Measurements from ENCODE around the gene NOL12.

Gene NOL12

DNA sequence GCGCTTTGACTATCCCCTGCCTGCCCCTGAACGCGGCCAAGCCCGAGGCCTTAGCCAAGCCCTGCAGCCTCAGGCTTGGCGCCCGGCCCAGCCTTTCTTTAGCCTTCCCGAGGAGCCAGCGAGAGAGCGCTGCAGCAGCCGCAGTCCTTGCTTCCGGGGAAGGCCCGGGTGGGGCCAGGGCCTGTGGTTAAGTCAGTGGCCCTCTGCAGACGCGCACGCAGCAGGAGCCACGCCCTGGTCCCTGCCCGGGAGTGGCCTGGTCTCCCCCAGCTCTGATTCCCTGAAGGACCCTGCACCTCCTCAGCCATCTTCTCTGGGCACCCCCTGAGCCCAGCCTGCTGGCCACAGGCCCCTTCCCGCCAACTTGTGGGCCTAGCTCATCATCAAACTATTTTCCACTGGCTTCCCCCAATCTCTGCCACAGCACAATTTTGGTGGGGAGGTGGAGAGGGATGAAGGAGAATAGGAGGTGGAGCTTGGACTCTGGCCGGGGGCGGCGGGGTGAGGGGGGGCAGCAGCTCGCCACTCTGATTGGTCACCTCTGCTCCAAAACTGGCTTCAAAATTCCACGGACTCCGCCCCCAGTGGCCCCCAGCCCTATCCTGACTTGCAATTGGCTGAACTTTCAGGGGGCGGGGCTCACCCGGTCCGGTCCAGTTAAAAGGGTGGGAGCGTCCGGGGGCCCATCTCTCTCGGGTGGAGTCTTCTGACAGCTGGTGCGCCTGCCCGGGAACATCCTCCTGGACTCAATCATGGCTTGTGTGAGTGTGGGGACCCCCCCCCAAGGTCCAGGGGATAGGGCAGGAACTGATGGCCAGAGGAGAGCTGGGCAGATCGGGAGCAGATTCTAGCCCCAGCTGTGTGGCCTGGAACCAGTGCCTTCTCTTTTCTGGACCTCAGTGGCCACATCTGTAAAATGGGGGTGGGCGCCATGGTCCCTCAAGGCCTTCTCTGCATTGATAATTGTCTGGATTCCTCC lies 10.9 kb upstream of the NOL12 start, which contains the start of gene LGALS1 (continued):
- TF ChIP-seq ZNF114 (tag by site-specific recombination; IDR thresholded peaks at IDR 0.05): no peak
- no peak for TF ChIP-seq TRIM28 (IDR thresholded peaks at IDR 0.05; ENCODE audit: borderline replicate concordance, low read length)
- TF ChIP-seq ZNF670 (tag by site-specific recombination; IDR thresholded peaks at IDR 0.05; ENCODE audit: low read depth): no peak
- TF ChIP-seq ZNF48 (tag by site-specific recombination; IDR thresholded peaks at IDR 0.05): no peak
- peak; percentile 76 for TF ChIP-seq SP7 (tag by site-specific recombination; IDR thresholded peaks at IDR 0.05)
- no peak for TF ChIP-seq REPIN1 (tag by site-specific recombination; IDR thresholded peaks at IDR 0.05; ENCODE audit: low read depth)
- TF ChIP-seq ZNF274 (IDR thresholded peaks at IDR 0.05; ENCODE audit: low read length): no peak
- TF ChIP-seq ZNF274 (tag by site-specific recombination; IDR thresholded peaks at IDR 0.05; ENCODE audit: borderline replicate concordance): no peak
- TF ChIP-seq MZF1 (tag by site-specific recombination; IDR thresholded peaks at IDR 0.05; ENCODE audit: borderline replicate concordance): no peak
- no peak for TF ChIP-seq ZNF18 (tag by site-specific recombination; IDR thresholded peaks at IDR 0.05)
- TF ChIP-seq ZIC2 (tag by site-specific recombination; IDR thresholded peaks at IDR 0.05): peak; percentile 77
- peak; percentile 65 for TF ChIP-seq EGR2 (tag by site-specific recombination; IDR thresholded peaks at IDR 0.05; ENCODE audit: low read depth)
- TF ChIP-seq MYNN (tag by site-specific recombination; IDR thresholded peaks at IDR 0.05; ENCODE audit: borderline replicate concordance): no peak
- peak; percentile 94 for TF ChIP-seq OSR2 (tag by site-specific recombination; IDR thresholded peaks at IDR 0.05)
- 0 out of 2 replicates have a peak, but pooled peaks have one; percentile 55 for TF ChIP-seq ZNF660 (tag by site-specific recombination; IDR thresholded peaks at IDR 0.05)
- TF ChIP-seq ZNF785 (tag by site-specific recombination; IDR thresholded peaks at IDR 0.05): no peak
- no peak for TF ChIP-seq ZNF202 (tag by site-specific recombination; IDR thresholded peaks at IDR 0.05; ENCODE audit: borderline replicate concordance)
- TF ChIP-seq SP2 (tag by site-specific recombination; IDR thresholded peaks at IDR 0.05): peak; percentile 89
- TF ChIP-seq GLIS2 (tag by site-specific recombination; IDR thresholded peaks at IDR 0.05): peak; percentile 85
- TF ChIP-seq, protein P1, sequence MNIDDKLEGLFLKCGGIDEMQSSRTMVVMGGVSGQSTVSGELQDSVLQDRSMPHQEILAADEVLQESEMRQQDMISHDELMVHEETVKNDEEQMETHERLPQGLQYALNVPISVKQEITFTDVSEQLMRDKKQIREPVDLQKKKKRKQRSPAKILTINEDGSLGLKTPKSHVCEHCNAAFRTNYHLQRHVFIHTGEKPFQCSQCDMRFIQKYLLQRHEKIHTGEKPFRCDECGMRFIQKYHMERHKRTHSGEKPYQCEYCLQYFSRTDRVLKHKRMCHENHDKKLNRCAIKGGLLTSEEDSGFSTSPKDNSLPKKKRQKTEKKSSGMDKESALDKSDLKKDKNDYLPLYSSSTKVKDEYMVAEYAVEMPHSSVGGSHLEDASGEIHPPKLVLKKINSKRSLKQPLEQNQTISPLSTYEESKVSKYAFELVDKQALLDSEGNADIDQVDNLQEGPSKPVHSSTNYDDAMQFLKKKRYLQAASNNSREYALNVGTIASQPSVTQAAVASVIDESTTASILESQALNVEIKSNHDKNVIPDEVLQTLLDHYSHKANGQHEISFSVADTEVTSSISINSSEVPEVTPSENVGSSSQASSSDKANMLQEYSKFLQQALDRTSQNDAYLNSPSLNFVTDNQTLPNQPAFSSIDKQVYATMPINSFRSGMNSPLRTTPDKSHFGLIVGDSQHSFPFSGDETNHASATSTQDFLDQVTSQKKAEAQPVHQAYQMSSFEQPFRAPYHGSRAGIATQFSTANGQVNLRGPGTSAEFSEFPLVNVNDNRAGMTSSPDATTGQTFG (tag by site-specific recombination; IDR thresholded peaks at IDR 0.05; ENCODE audit: borderline replicate concordance): no peak
- TF ChIP-seq ZBTB1 (tag by site-specific recombination; IDR thresholded peaks at IDR 0.05): no peak
- TF ChIP-seq ZNF624 (tag by site-specific recombination; IDR thresholded peaks at IDR 0.05): no peak
- peak; percentile 78 for TF ChIP-seq SP3 (tag by site-specific recombination; IDR thresholded peaks at IDR 0.05)
- TF ChIP-seq, protein P2, sequence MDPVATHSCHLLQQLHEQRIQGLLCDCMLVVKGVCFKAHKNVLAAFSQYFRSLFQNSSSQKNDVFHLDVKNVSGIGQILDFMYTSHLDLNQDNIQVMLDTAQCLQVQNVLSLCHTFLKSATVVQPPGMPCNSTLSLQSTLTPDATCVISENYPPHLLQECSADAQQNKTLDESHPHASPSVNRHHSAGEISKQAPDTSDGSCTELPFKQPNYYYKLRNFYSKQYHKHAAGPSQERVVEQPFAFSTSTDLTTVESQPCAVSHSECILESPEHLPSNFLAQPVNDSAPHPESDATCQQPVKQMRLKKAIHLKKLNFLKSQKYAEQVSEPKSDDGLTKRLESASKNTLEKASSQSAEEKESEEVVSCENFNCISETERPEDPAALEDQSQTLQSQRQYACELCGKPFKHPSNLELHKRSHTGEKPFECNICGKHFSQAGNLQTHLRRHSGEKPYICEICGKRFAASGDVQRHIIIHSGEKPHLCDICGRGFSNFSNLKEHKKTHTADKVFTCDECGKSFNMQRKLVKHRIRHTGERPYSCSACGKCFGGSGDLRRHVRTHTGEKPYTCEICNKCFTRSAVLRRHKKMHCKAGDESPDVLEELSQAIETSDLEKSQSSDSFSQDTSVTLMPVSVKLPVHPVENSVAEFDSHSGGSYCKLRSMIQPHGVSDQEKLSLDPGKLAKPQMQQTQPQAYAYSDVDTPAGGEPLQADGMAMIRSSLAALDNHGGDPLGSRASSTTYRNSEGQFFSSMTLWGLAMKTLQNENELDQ (tag by site-specific recombination; IDR thresholded peaks at IDR 0.05; ENCODE audit: low read depth): no peak
- no peak for TF ChIP-seq PRDM4 (tag by site-specific recombination; IDR thresholded peaks at IDR 0.05)
- TF ChIP-seq ZNF311 (tag by site-specific recombination; IDR thresholded peaks at IDR 0.05; ENCODE audit: borderline replicate concordance): no peak
- peak; percentile 57; the same call in 1 of the 2 replicates for TF ChIP-seq BCL11A (tag by site-specific recombination; IDR thresholded peaks at IDR 0.05; ENCODE audit: low read depth)
- no peak for TF ChIP-seq ZNF510 (tag by site-specific recombination; IDR thresholded peaks at IDR 0.05; ENCODE audit: insufficient replicate concordance)
- TF ChIP-seq PRDM6 (tag by site-specific recombination; IDR thresholded peaks at IDR 0.05): no peak
